Peyer's patch (tissue), 4 donors: ENCODE results near the gene ZNF394. TPM values are rescaled to one million over a fixed set of nuclear protein-coding genes. Genes with fewer than 3 reads are reported as not detected.
"Not testable (repeated sequence)": the region's sequence is repeated elsewhere in the genome, so short reads cannot be mapped to it uniquely, and the experiment has no call there.

Source experiments
- DNase-seq, 3 donors: peaks; one replicate each; pipeline ENCODE4 v3.0.0-alpha.2; 2017 to 2019
- H3K27ac ChIP-seq, 4 donors: fragments of 200-600 bp; sonication (generic); one replicate each; pipeline ENCODE4 v1.5.1; 2016 to 2019
- H3K27me3 ChIP-seq, 2 donors: fragments of 200-600 bp; sonication (generic); one replicate each; pipeline ENCODE4 v1.5.1; 2019
- H3K36me3 ChIP-seq, 3 donors: fragments of 200-600 bp; sonication (generic); one replicate each; pipeline ENCODE4 v1.5.1; 2016 to 2019
- H3K4me1 ChIP-seq, 4 donors: fragments of 200-600 bp; sonication (generic); one replicate each; pipeline ENCODE4 v1.5.1; 2016 to 2019
- H3K4me3 ChIP-seq, 4 donors: fragments of 200-600 bp; sonication (generic); 1 replicate in 3 of 4; 2 replicates in 1 of 4; pipeline ENCODE4 v1.5.1; 2016 to 2019; ENCODE audit warnings: mild to moderate bottlenecking in 1 of 4
- H3K9me3 ChIP-seq, 4 donors: fragments of 200-600 bp; sonication (generic); one replicate each; pipeline ENCODE4 v1.5.1; 2016 to 2019; ENCODE audit warnings: mild to moderate bottlenecking in 1 of 4
- CTCF ChIP-seq, 6 experiments: fragments of 450-650 bp in 4 of 6; fragments of 200-600 bp in 2 of 6; sonication (generic) in 1 of 6; IDR thresholded peaks; one replicate each; pipeline ENCODE4 v1.5.1; 2017 to 2019; ENCODE audit warnings: antibody characterized with exemption in 6 of 6, mild to moderate bottlenecking in 3 of 6, moderate library complexity in 1 of 6
- POLR2A ChIP-seq, 2 donors: fragments of 450-650 bp; IDR thresholded peaks; one replicate each; pipeline ENCODE4 v1.5.1; 2017; ENCODE audit warnings: antibody characterized with exemption in 2 of 2, mild to moderate bottlenecking in 2 of 2, moderate library complexity in 2 of 2
- total RNA-seq, 4 donors: library from RNA; depleted of rRNA; stranded (reverse); fragments of >200 nt; gene quantifications; one replicate each; pipeline ENCODE4 v1.1.0, GENCODE V29; 2016

ZNF394 gene
- total RNA-seq: 10 to 100 TPM; 37.3 to 71.8 (median 58.0) TPM

GRCh38 chr7:99499721-99500636, at the start of gene ZNF394:
Gene ZNF394, minus strand, starts transcription at chr7:99500281. Its CDS starts 188 bp downstream, at chr7:99500093.
- H3K36me3 ChIP-seq: peaks cover 0 to 18% (median 0%) of the 10 kb centered on the region in 3 donors
- DNase-seq: peak; percentile 92 to 97 (median 94)
- peaks cover 0 to 3% (median 0%) of the 10 kb centered on the region in 4 donors for H3K9me3 ChIP-seq
- no peaks in the 10 kb centered on the region for H3K27me3 ChIP-seq
- H3K27ac ChIP-seq: peak within 1 kb of the TSS; percentile 93 to 99 (median 98)
- TF ChIP-seq CTCF (IDR thresholded peaks at IDR 0.05) (peak in 1 of 6 experiments; percentile 10), POLR2A (IDR thresholded peaks at IDR 0.05) (peak; percentile 71 to 73)
- peak within 1 kb of the TSS; percentile 73 to 98 (median 86) for H3K4me3 ChIP-seq
- H3K4me1 ChIP-seq: peaks cover 2 to 26% (median 13%) of the 10 kb centered on the region in 4 donors

- not testable (repeated sequence) for H3K27me3 ChIP-seq, H3K9me3 ChIP-seq, H3K27ac ChIP-seq, H3K4me3 ChIP-seq, H3K4me1 ChIP-seq, DNase-seq
- peaks cover 0 to 15% (median 0%) of the 10 kb centered on the region in 3 donors for H3K36me3 ChIP-seq
Observed at GRCh38 chr7:99549545-99549944, 49.5 kb upstream of the ZNF394 start.

GRCh38 chr7:99545308-99545707, 45.2 kb upstream of the ZNF394 start:
- not testable (repeated sequence) for H3K27ac ChIP-seq, H3K4me1 ChIP-seq, H3K4me3 ChIP-seq, H3K27me3 ChIP-seq, DNase-seq
- Histone ChIP-seq H3K9me3 (peaks cover 0 to 14% (median 4%) of the 10 kb centered on the region in 4 donors), H3K36me3 (peaks cover 0 to 15% (median 0%) of the 10 kb centered on the region in 3 donors)

- Histone ChIP-seq H3K27me3 (no peaks in the 10 kb centered on the region), H3K27ac (no peak overlapping the region), H3K36me3 (peaks cover 0 to 15% (median 0%) of the 10 kb centered on the region in 3 donors), H3K9me3 (peaks cover 0 to 19% (median 4%) of the 10 kb centered on the region in 4 donors), H3K4me3 (no peak overlapping the region), H3K4me1 (no peaks in the 10 kb centered on the region)
- no peak for DNase-seq
- TF ChIP-seq CTCF (IDR thresholded peaks at IDR 0.05) (no peak), POLR2A (IDR thresholded peaks at IDR 0.05) (no peak)
Observed at GRCh38 chr7:99543916-99544315, 43.8 kb upstream of the ZNF394 start.

GRCh38 chr7:99543081-99543671, 43.1 kb upstream of the ZNF394 start:
- H3K9me3 ChIP-seq: peaks cover 0 to 19% (median 4%) of the 10 kb centered on the region in 4 donors
- peaks cover 0 to 12% (median 0%) of the 10 kb centered on the region in 3 donors for H3K36me3 ChIP-seq
- no peak for DNase-seq
- no peak overlapping the region for H3K4me3 ChIP-seq
- H3K4me1 ChIP-seq: no peaks in the 10 kb centered on the region
- H3K27ac ChIP-seq: no peak overlapping the region
- TF ChIP-seq POLR2A (IDR thresholded peaks at IDR 0.05) (no peak), CTCF (IDR thresholded peaks at IDR 0.05) (no peak)
- no peaks in the 10 kb centered on the region for H3K27me3 ChIP-seq

GRCh38 chr7:99541212-99541611, 41.1 kb upstream of the ZNF394 start:
- no peaks in the 10 kb centered on the region for H3K36me3 ChIP-seq
- no peak overlapping the region for H3K27ac ChIP-seq
- peaks cover 0 to 19% (median 4%) of the 10 kb centered on the region in 4 donors for H3K9me3 ChIP-seq
- H3K4me3 ChIP-seq: no peak overlapping the region
- DNase-seq: no peak
- TF ChIP-seq CTCF (IDR thresholded peaks at IDR 0.05) (no peak), POLR2A (IDR thresholded peaks at IDR 0.05) (no peak)
- no peaks in the 10 kb centered on the region for H3K4me1 ChIP-seq
- no peaks in the 10 kb centered on the region for H3K27me3 ChIP-seq
